HG02852 (cell line): ENCODE measurements around the gene CEP57L1.
"Not testable (repeated sequence)": the region's sequence is repeated elsewhere in the genome, so short reads cannot be mapped to it uniquely, and the experiment has no call there.

Experiments
- ATAC-seq: cut with Tn5 transposase; IDR thresholded peaks from one replicate; pipeline ENCODE4 v1.9.1; 2021; ENCODE audit warnings: mild to moderate bottlenecking, moderate library complexity; ENCODE audit not compliant: unreplicated experiment

Gene CEP57L1

GRCh38 chr6:109104512-109104911 lies 9.2 kb downstream of the CEP57L1 start:
- ATAC-seq, result no peak

- no peak for ATAC-seq
Observed at GRCh38 chr6:109105681-109106080, 10.4 kb downstream of the CEP57L1 start.

- not testable (repeated sequence) for ATAC-seq
Observed at GRCh38 chr6:109109663-109110062, 14.4 kb downstream of the CEP57L1 start.

GRCh38 chr6:109112663-109113062 lies 17.4 kb downstream of the CEP57L1 start:
- ATAC-seq, result not testable (repeated sequence)

- ATAC-seq, result no peak
Observed at GRCh38 chr6:109117346-109118035, 22.2 kb downstream of the CEP57L1 start.

GRCh38 chr6:109118337-109118736 lies 23.0 kb downstream of the CEP57L1 start:
- no peak for ATAC-seq

- ATAC-seq, result no peak
Observed at GRCh38 chr6:109118871-109119354, 23.6 kb downstream of the CEP57L1 start.

GRCh38 chr6:109121411-109121810 lies 26.1 kb downstream of the CEP57L1 start:
- ATAC-seq, result no peak

- ATAC-seq, result no peak
Observed at GRCh38 chr6:109124219-109124618, 28.9 kb downstream of the CEP57L1 start.

GRCh38 chr6:109125504-109125903 lies 30.2 kb downstream of the CEP57L1 start:
- no peak for ATAC-seq

- ATAC-seq, result no peak
Observed at GRCh38 chr6:109130065-109130464, 34.8 kb downstream of the CEP57L1 start.

- not testable (repeated sequence) for ATAC-seq
Observed at GRCh38 chr6:109135600-109135999, 40.3 kb downstream of the CEP57L1 start.

GRCh38 chr6:109136039-109136438 lies 40.7 kb downstream of the CEP57L1 start:
- not testable (repeated sequence) for ATAC-seq

- not testable (repeated sequence) for ATAC-seq
Observed at GRCh38 chr6:109136530-109136929, 41.2 kb downstream of the CEP57L1 start.

GRCh38 chr6:109139109-109139508 lies 43.8 kb downstream of the CEP57L1 start:
- ATAC-seq, result no peak

GRCh38 chr6:109142067-109142466 lies 46.8 kb downstream of the CEP57L1 start:
- not testable (repeated sequence) for ATAC-seq

- ATAC-seq, result no peak
Observed at GRCh38 chr6:109143191-109143590, 47.9 kb downstream of the CEP57L1 start.

- ATAC-seq, result not testable (repeated sequence)
Observed at GRCh38 chr6:109148251-109148650, 52.9 kb downstream of the CEP57L1 start.

GRCh38 chr6:109148716-109149115 lies 53.4 kb downstream of the CEP57L1 start:
- not testable (repeated sequence) for ATAC-seq

GRCh38 chr6:109153752-109154151 lies 58.4 kb downstream of the CEP57L1 start:
- ATAC-seq, result no peak

- ATAC-seq, result no peak
Observed at GRCh38 chr6:109164331-109164730, 69.0 kb downstream of the CEP57L1 start.

- no peak for ATAC-seq
Observed at GRCh38 chr6:109165392-109165974, 70.2 kb downstream of the CEP57L1 start.
